HG03045 (cell line): ENCODE data around the gene UNC50.
"Not testable (repeated sequence)": the region's sequence is repeated elsewhere in the genome, so short reads cannot be mapped to it uniquely, and the experiment has no call there.

Experiments
- ATAC-seq: cut with Tn5 transposase; IDR thresholded peaks from one replicate; pipeline ENCODE4 v1.9.1; 2021; ENCODE audit warnings: mild to moderate bottlenecking, moderate library complexity; ENCODE audit not compliant: unreplicated experiment

UNC50 gene

DNA sequence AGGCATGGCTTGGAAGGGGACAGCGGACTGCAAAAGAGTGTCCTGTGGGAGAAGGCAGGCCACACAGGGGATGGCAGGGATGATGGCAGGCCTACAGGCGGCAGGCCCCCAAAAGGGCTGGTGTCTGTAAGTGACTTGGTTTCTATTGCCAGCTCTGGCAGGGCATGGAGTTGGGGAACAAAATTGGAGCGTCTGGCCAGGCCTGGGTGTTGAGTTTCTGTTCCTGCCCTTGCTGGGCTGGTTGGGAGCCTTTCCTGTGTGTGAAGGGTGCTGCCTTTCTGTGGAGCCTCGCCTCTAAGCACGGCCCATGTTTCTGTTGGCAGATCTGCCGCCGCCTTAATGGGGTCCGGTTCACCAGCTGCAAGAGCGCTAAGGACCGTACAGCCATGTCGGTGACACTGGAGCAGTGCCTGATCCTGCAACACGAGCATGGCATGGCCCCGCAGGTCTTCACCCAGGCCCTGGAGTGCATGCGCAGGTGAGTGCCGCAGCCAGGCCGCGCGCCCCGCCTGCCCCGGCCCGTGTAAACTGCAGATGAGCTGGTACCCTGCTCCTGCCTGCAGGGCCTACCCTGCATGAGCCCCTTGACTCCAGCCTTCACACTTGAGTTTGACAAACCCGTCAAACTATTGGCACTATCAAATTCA lies 31.6 kb upstream of the UNC50 start:
- ATAC-seq = no peak

DNA sequence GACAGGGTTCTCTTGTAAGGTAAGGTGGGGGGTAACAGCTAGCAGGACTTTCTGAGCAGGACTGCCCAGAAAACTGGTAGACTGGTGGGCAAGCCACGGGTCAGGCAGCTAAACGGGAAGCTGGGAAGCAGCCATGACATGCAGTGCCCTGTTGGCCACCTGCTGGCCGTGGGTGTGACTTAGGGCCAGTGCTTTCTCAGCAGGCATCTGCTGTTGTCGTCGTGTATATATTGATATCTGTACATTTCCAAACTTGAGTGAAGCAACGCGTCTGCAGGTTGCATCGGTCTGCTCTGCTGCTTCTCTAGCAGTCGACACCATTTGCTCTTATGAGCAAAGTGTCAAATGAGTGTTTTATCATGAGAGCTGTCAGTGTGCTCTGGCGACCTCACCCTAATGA lies 31.1 kb upstream of the UNC50 start:
- no peak for ATAC-seq

DNA sequence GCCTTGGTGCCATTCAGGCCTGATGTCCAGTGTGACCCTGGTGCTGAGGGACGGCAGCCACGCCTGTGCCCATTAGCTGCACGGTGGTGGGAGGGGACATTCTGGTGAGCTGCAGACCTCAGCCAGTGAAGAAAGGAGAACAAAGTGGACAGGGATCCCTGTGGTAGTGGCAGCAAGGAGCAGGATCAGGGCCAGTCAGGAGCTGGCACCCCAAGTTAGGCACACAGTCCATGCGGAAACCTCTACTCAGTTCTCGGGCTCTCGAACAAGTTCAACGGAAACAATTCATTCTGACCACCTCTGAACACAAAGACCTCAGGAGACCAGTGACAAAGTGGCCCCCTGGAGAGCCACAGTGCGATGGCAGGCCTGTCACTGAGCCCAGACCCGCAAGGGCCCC lies 30.2 kb upstream of the UNC50 start:
- ATAC-seq = no peak

DNA sequence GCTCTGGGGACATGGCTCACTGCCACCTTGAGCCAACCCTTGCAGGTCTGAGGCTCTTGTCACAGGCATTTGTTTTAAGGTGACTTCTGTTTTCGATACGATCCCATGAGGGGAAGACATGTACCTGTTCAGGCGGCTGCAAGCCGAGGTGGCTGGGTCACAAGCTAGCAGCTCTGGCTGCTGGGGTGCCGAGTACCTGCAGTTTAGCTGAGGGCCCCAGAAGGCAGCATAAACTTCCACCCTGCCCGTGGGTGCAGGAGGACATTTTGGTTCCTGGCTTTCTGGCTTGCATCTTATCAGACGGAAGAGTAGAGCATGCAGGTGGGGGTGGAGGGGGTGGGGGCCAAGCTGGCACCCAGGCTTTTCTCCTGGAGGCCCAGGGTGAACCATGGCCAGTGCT lies 28.5 kb upstream of the UNC50 start:
- no peak for ATAC-seq

GRCh38 chr2:98580656-98581284 lies 27.6 kb upstream of the UNC50 start:
- ATAC-seq = no peak

DNA sequence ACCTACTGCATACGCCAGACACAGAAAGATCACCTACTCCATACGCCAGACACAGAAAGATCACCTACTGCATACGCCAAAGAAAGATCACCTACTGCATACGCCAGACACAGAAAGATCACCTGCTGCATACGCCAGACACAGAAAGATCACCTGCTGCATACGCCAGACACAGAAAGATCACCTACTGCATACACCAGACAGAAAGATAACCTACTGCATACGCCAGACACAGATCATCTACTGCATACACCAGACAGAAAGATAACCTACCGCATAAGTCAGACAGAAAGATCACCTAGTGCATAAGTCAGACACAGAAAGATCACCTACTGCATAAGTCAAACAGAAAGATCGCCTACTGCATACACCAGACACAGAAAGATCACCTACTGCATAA lies 25.9 kb upstream of the UNC50 start:
- ATAC-seq = no peak

- no peak for ATAC-seq
These were observed 25.1 kb upstream of the UNC50 start for GRCh38 chr2:98583276-98583675.

DNA sequence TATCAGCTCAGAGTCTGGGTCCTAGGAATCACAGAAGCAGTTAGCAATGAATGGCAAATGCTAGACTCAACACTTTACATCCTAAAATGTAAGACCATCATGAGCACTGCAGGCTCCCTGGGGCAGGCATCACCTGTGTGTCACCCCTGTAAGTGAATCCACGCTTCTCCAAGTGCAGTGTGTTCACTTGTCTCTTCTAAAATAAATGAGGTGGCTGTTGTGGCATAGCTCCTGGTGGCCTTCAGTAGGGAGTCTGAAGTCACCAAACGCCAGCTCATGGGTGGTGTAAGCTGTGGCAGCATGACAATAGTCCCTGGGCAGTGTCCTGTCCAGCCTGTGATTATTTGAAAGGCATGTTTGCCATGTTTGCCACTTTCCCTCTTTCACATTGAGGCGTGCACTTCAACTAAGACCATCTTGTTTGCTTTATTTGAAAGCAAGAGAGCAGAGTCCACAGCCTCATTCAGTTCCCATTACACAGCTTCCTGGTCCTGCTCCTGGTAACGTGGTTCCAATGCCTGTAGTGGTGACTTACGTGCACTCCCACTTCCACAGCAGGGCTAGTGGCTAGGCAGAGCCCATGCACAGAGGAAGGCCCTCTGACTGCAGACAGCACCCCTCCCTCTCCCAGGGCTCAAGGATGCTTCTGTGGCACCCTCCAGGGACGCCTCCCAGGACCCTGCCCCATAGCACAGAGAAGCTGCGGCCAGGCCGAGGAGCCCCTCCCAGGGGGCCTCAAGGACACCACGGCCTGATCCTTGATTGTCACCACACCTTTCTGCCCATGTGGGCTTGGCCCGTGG lies 24.4 kb upstream of the UNC50 start:
- ATAC-seq = no peak

GRCh38 chr2:98585386-98585785 lies 23.0 kb upstream of the UNC50 start:
- no peak for ATAC-seq

GRCh38 chr2:98586551-98587140 lies 21.7 kb upstream of the UNC50 start:
- ATAC-seq = no peak

GRCh38 chr2:98588880-98589431 lies 19.4 kb upstream of the UNC50 start:
- no peak for ATAC-seq

GRCh38 chr2:98589489-98589888 lies 18.9 kb upstream of the UNC50 start:
- ATAC-seq = no peak

- no peak for ATAC-seq
These were observed 15.8 kb upstream of the UNC50 start for GRCh38 chr2:98592565-98592964.

DNA sequence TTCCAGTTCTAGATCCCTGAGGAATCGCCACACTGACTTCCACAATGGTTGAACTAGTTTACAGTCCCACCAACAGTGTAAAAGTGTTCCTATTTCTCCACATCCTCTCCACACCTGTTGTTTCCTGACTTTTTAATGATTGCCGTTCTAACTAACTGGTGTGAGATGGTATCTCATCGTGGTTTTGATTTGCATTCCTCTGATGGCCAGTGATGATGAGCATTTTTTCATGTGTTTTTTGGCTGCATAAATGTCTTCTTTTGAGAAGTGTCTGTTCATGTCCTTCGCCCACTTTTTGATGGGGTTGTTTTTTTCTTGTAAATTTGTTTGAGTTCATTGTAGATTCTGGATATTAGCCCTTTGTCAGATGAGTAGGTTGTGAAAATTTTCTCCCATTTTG lies 13.7 kb upstream of the UNC50 start:
- ATAC-seq = not testable (repeated sequence)

DNA sequence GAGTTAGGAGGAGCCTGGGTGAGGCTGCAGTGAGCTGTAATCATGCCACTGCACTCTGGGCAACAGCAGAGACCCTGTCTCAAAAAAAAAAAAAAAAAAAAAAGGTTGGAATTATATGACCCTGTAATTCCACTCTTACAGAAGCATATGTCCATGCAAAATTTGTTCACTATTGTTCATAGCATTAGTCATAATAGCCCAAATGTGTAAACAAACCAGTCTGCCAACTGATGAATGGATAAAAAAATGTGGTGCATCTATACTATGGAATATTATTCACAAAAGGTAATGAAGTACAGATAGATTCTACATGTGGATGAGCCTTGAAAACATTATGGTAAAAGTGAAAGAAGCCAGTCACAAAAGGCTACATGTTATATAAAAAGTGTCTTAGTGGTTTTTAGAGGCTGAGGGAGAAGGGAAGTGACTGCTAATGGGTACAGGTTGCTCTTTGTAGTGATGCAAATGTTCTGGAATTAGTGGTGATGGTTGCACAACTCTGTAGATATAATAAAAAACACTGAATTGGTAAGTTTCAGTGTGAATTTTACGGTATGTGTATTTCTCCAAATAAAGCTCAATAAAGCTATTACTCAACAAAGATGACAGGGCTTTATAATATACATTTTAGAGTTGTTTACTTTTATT lies 9.5 kb upstream of the UNC50 start:
- ATAC-seq = no peak

GRCh38 chr2:98601532-98602132 lies 6.8 kb upstream of the UNC50 start:
- ATAC-seq = no peak

DNA sequence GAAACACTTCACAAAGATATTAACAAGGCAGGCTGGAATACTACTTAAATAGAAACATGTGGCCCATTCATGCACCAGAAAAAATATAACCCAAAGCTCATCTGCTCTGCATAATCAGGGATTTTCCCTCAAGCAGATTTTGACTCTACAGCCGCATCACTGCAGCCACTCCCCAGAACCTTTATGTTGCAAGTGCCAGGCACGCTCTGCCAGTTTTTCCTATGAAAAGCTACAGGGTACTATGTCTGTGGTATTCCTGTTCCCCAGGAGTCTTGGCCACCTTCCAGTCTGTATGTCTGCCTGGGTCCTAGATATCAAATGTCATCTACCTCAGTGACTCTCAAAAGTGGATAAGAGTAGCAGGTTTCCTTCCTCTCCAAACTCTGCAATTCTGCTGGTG lies 3.8 kb upstream of the UNC50 start:
- no peak for ATAC-seq

- ATAC-seq = no peak
These were observed 3.3 kb upstream of the UNC50 start for GRCh38 chr2:98605076-98605475.

- no peak for ATAC-seq
These were observed 2.0 kb upstream of the UNC50 start for GRCh38 chr2:98606431-98606830.

DNA sequence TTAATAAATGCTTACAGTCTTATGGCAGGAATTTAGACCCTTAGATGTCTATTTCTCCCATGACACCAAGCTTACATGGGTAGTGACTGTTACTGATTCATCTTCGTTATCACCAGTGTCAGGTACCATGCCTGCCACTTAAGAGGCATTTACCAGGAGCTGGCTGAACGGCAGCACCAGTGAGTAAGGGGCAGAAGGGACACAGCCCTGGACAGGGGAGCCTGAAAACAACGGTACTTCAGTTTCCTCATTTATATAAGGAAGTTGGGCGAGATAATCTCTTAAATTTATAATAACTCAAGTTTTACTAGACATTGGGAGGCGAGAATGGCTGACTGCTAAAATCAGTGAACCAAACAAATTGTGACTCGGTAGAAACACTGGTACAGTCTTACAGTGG lies 1.3 kb upstream of the UNC50 start:
- no peak for ATAC-seq

- ATAC-seq = no peak
These were observed 661 bp upstream of the UNC50 start for GRCh38 chr2:98607741-98608115.
